AG10803 (cell line): ENCODE results near the gene DPT.

Experiments used
- DNase-seq: peaks from one replicate; pipeline ENCODE4 v3.0.0; 2010; ENCODE audit warnings: low read depth
- H3K4me3 ChIP-seq: 2 replicates; pipeline ENCODE4 v1.5.1; 2011; ENCODE audit warnings: mild to moderate bottlenecking, low read length, control low read depth
- TF ChIP-seq, protein P1 (sequence below): conservative IDR thresholded peaks from 2 replicates; pipeline ENCODE4 v1.5.1; 2011; ENCODE audit warnings: mild to moderate bottlenecking, low read length, control low read depth, inconsistent platforms

DPT gene

DNA sequence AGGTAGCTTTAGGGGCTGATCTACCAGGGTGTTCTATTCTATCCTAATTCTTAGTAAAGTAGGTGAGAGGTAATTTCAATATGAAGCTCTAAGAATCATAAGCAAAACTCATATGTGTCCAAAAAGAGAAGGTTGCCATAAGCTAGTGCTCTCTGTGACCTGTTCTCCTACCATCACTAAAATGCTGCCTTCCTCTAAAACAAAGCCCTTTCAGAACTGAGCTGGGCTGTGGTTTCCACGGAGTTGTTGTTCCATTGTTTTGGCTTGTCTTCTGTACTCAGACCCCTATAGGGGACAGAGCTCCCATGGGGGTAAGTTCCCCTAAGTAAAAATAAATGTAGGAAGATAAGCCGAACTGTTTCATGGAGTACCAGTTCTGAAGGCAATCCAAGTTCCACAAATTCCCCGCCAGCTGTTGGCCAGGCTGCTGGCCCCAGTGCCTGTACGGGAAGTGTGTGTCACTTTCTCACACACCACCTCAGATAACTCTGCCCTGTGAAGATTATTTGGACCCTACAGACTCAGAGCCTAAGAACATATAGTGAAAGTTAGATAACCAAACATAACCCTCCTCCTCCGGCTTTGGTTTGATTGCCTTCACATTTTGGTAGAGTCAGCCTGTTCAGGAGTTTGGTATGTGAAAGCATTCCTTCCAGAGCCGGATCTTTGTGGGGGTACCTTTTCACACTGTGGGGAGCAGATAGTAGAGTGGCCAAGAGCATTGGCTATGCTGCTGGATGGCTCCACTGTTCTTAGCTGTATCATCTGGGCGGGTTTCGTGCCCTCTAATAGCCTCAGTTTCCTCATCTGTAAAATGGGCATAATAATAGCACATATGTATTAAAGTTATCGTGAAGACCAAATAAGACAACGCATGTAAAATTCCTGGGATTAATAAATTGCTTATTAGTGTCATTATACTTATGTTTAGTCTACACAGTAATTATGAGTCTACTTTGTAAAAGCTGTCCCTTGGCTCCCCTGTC, 10.8 kb downstream of the DPT start:
- no peak for DNase-seq
- H3K4me3 ChIP-seq = no peak overlapping the region

DNA sequence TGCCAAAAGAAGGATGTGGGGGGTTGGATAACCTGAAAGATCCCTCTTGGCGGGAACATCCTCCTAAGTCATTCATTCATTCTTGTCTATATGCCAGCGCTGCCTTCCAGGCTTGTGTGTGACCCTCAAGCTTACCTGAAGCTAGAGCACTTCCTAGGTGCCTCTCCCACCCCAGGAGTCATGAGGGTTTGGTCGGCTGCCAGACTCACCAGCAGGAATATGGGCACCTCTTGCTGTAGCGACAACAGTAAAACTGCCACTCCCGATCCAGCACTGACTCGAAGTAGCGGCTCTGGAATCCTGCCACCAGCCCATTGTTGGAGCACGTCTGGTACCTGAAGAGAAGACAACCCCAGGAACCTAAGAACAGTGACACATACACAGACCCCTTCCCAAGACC, 15.0 kb downstream of the DPT start:
- H3K4me3 ChIP-seq = no peak overlapping the region
- DNase-seq = no peak
- TF ChIP-seq, protein P1, sequence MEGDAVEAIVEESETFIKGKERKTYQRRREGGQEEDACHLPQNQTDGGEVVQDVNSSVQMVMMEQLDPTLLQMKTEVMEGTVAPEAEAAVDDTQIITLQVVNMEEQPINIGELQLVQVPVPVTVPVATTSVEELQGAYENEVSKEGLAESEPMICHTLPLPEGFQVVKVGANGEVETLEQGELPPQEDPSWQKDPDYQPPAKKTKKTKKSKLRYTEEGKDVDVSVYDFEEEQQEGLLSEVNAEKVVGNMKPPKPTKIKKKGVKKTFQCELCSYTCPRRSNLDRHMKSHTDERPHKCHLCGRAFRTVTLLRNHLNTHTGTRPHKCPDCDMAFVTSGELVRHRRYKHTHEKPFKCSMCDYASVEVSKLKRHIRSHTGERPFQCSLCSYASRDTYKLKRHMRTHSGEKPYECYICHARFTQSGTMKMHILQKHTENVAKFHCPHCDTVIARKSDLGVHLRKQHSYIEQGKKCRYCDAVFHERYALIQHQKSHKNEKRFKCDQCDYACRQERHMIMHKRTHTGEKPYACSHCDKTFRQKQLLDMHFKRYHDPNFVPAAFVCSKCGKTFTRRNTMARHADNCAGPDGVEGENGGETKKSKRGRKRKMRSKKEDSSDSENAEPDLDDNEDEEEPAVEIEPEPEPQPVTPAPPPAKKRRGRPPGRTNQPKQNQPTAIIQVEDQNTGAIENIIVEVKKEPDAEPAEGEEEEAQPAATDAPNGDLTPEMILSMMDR = no peak

More for the DNA sequence above, 10.8 kb downstream of the DPT start:
- TF ChIP-seq, protein P1 = no peak

DNA sequence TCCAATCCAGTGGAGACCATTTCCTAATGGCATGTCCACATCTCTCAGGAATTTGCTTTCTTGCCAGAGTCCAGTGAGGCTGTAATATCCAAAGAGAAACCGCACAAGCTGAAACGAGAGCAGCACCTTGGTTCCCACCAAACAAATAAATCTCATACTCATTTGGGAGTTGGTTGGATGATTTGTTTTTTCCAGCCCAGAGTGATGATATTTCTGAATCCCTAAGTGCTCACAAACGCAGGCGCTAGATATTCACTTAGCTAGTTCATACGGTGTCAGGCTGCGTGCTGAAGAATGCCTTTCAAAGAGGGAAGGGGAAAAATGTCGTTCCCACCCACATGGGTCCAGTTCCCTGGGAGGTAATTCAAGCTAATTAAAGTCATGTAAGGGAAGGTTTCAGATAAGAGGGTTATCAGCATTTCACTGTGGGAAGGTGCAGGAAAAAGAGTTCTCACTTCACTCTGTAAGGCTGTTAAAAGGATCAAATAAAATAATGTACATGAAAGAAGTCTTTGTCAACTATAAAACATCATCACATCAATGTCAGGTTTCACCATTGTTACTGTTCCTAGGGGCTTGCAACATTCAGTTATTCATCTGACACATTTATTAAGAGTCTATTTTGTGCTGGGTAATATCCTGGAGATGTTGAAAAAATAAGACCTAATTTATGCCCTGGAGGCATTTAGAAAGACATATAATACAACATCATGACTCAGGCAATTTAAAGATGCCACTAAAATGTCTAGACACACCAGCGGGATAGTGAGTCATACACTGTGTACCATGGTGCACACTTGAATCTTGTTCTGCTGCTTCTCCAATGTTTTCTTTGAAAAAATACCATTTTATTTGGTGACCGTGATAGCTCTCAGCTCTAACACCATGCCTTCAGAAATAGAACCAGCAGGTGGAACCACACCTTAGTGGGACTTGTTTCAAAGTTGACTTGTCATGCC, 19.3 kb downstream of the DPT start:
- H3K4me3 ChIP-seq = 0 out of 2 replicates have a peak overlapping the region, but pooled peaks have one; percentile 2
- DNase-seq = peak; percentile 99
- TF ChIP-seq, protein P1 = no peak

DNA sequence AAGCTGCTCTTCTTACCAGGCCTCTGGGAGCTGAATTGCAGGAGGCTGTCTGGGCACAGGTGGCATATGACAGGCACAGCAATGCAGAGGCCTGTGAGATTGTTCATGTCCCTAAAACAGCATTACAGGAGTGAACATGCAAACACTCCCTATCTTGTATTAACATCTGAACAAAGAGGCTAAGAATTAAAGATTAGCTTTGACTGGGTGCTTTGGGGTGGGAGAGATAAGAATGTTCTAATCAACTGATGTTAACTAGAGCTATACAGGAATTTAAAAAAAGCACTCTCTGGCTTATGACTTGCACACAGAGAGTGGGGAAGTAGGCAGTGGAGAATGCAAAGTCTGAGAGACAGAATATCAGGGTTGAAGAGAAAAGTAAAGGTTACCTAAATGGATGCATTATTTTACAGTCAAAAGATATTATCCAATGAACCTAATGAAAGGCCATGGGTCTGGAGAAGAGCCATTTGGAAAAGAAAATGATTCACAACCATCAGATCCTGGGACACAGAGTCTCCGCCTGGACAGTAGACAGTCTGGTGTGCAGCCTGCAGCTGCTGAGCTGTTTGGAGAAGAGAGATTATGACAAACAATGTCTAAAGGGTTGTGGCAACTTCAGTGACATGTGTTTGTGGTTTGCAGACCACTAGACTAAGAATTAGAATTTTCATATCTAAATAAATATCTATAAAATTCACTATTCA, 20.2 kb downstream of the DPT start:
- DNase-seq = no peak
- TF ChIP-seq, protein P1 = no peak
- H3K4me3 ChIP-seq = no peak overlapping the region

DNA sequence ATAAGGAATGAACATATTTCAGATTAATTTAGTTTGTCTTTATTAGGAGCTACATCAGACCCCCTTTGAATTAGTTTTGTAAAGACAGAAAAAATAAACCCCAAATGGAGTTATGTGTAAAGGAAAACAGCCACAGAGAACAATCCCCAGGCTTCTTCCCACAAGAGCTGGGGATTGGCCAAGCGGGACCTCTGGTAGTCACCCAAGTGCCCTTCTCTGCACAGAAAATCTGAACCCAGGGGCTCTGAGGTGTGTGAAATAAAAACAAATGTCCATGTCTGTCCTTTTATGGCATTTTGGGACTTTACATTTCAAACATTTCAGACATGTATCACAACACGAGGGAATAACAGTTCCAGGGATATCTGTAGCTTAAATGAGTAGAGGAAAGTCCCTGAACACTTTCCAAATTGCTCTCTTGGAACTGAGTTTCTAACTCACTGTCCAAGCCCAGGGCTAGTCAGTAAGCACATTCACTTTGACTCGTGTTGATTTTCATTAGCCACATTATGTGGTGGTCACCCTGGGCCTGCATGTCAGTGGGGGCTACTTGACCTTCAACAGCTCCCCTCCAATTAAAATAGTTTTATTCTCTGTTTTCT, 22.5 kb downstream of the DPT start:
- no peak for DNase-seq
- TF ChIP-seq, protein P1 = no peak
- no peak overlapping the region for H3K4me3 ChIP-seq

DNA sequence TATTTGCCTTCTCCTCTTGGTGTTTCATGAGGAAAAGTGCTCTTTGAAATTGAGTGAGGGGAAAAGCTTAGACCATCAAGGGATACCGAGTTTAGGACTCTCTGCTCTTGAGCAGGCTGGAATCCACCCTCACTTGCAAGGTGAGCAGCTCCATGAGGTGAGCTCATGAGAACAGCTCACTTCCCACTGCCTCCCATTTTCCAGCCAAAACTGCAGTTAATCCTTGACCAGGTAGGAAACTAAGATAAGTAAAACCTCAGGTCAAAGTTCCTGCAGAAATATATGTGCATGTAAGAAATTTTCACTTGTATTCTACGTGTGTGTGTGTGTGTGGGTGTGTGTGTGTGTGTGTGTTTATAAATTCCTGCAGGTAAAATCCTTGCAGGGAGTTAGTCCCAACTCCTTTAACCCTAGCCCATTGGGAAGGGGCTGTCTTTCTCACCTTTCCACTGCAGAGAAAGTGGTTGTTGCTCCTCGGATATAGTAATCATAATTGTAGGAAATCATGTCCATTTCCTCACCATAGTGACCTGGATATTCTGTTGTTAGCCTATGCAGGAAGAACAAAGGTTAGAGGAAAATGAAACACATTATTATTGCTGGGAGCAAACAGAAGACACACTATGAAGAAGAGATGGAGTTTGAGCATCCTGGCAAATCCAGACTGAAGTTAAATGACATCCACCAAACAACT, 28.3 kb downstream of the DPT start:
- TF ChIP-seq, protein P1 = no peak
- H3K4me3 ChIP-seq = no peak overlapping the region
- no peak for DNase-seq
